HepG2 (cell line): ENCODE results near the gene TANGO6. TPM values are rescaled to one million over a fixed set of nuclear protein-coding genes. Genes with fewer than 3 reads are reported as not detected.

Source experiments
- CCDC6 ChIP-seq: sonication (generic); formaldehyde crosslinking; IDR thresholded peaks from 2 replicates; pipeline ENCODE4 v1.8.1; 2022; ENCODE audit warnings: mild to moderate bottlenecking, missing genetic modification reagents, moderate library complexity
- CHD4 ChIP-seq: fragments of 200-600 bp; sonication (generic); IDR thresholded peaks from 2 replicates; pipeline ENCODE4 v1.7.0; 2017; ENCODE audit warnings: mild to moderate bottlenecking, low read length, borderline replicate concordance
- FOSL2 ChIP-seq: sonication (generic); formaldehyde crosslinking; IDR thresholded peaks from 2 replicates; pipeline ENCODE4 v1.4.0; 2020; ENCODE audit warnings: missing genetic modification reagents
- FOXK1 ChIP-seq: sonication (generic); formaldehyde crosslinking; IDR thresholded peaks from 2 replicates; pipeline ENCODE4 v1.4.0; 2020; ENCODE audit warnings: low read depth, missing genetic modification reagents, borderline replicate concordance
- KDM5A ChIP-seq: fragments of 200-600 bp; sonication (generic); IDR thresholded peaks from 2 replicates; pipeline ENCODE4 v1.7.0; 2018; ENCODE audit warnings: antibody characterized with exemption, mild to moderate bottlenecking, low read length, borderline replicate concordance
- MIXL1 ChIP-seq: IDR thresholded peaks from 2 replicates; pipeline ENCODE4 v1.6.1; 2016
- MLLT10 ChIP-seq: sonication (generic); formaldehyde crosslinking; IDR thresholded peaks from 2 replicates; pipeline ENCODE4 v1.4.0; 2020; ENCODE audit warnings: missing genetic modification reagents
- NCOA2 ChIP-seq: sonication (generic); formaldehyde crosslinking; IDR thresholded peaks from 2 replicates; pipeline ENCODE4 v1.8.0; 2022; ENCODE audit warnings: inconsistent platforms
- NR2F1 ChIP-seq, 2 experiments: fragments of 450-650 bp in 1 of 2; formaldehyde crosslinking in 1 of 2; IDR thresholded peaks; 2 replicates each; pipeline versions ENCODE4 v1.5.0 to v1.6.1; 2016 to 2020; ENCODE audit warnings: mild to moderate bottlenecking in 1 of 2, missing compliant biosample characterization in 1 of 2, missing genetic modification reagents in 1 of 2, moderate library complexity in 1 of 2
- RBAK ChIP-seq: sonication (generic); formaldehyde crosslinking; IDR thresholded peaks from 2 replicates; pipeline ENCODE4 v1.5.1; 2020; ENCODE audit warnings: mild to moderate bottlenecking, missing genetic modification reagents
- RXRB ChIP-seq: IDR thresholded peaks from 2 replicates; pipeline ENCODE4 v1.6.1; 2016; ENCODE audit warnings: borderline replicate concordance, missing genetic modification reagents, missing compliant biosample characterization
- TARDBP ChIP-seq: sonication (generic); formaldehyde crosslinking; IDR thresholded peaks from 2 replicates; pipeline ENCODE4 v1.8.0; 2022; ENCODE audit warnings: mild to moderate bottlenecking, missing genetic modification reagents
- WIZ ChIP-seq: sonication (generic); formaldehyde crosslinking; IDR thresholded peaks from 2 replicates; pipeline ENCODE4 v1.5.1; 2020; ENCODE audit warnings: mild to moderate bottlenecking, missing genetic modification reagents
- ZFAT ChIP-seq: sonication (generic); formaldehyde crosslinking; conservative IDR thresholded peaks from 2 replicates; pipeline ENCODE4 v1.8.1; 2023; ENCODE audit warnings: missing genetic modification reagents, inconsistent platforms
- ZMYM3 ChIP-seq: sonication (generic); formaldehyde crosslinking; IDR thresholded peaks from 2 replicates; pipeline ENCODE4 v1.5.1; 2020; ENCODE audit warnings: mild to moderate bottlenecking, missing genetic modification reagents
- ZNF12 ChIP-seq: sonication (generic); formaldehyde crosslinking; IDR thresholded peaks from 2 replicates; pipeline ENCODE4 v1.5.0; 2020; ENCODE audit warnings: missing genetic modification reagents
- ZNF558 ChIP-seq: sonication (generic); formaldehyde crosslinking; IDR thresholded peaks from 2 replicates; pipeline ENCODE4 v1.9.0; 2022; ENCODE audit warnings: mild to moderate bottlenecking, missing genetic modification reagents, borderline replicate concordance
- polyA plus RNA-seq, 8 experiments: library from polyadenylated mRNA; depleted of rRNA in 3 of 8; stranded (reverse) in 7 of 8; unstranded in 1 of 8; fragments of >200 nt; fragmentation: Illumina TruSeq in 4 of 8; extraction: Trizol in 4 of 8; gene quantifications; 2 replicates each; pipeline versions ENCODE4 v1.2.1 to v1.2.3, GENCODE V29; 2011 to 2016; ENCODE audit warnings: low read depth in 4 of 8, missing spikeins in 1 of 8, mixed read lengths in 1 of 8; ENCODE audit not compliant: insufficient read depth in 1 of 8
- total RNA-seq, 5 experiments: library from RNA; depleted of rRNA; stranded (reverse); fragments of >200 nt; fragmentation: Illumina TruSeq; extraction: Trizol; gene quantifications; 2 replicates each; pipeline ENCODE4 v1.2.3, GENCODE V29; 2016; ENCODE audit warnings: low read depth in 1 of 5
- TF ChIP-seq, protein P1 (sequence below): sonication (generic); formaldehyde crosslinking; IDR thresholded peaks from 2 replicates; pipeline ENCODE4 v1.5.0; 2020; ENCODE audit warnings: missing genetic modification reagents
- TF ChIP-seq, protein P2 (sequence below): sonication (generic); formaldehyde crosslinking; IDR thresholded peaks from 2 replicates; pipeline ENCODE4 v1.4.0; 2020; ENCODE audit warnings: missing genetic modification reagents, borderline replicate concordance
- TF ChIP-seq, protein P3 (sequence below): sonication (generic); formaldehyde crosslinking; IDR thresholded peaks from 2 replicates; pipeline ENCODE4 v1.9.0; 2021; ENCODE audit warnings: mild to moderate bottlenecking, missing genetic modification reagents

TANGO6 gene
- total and polyA plus RNA-seq, 2 of the 13 experiments (the other 11 are each of a cell fraction or from before 2014, with no cell fraction given): 7.2 to 13.3 TPM

DNA sequence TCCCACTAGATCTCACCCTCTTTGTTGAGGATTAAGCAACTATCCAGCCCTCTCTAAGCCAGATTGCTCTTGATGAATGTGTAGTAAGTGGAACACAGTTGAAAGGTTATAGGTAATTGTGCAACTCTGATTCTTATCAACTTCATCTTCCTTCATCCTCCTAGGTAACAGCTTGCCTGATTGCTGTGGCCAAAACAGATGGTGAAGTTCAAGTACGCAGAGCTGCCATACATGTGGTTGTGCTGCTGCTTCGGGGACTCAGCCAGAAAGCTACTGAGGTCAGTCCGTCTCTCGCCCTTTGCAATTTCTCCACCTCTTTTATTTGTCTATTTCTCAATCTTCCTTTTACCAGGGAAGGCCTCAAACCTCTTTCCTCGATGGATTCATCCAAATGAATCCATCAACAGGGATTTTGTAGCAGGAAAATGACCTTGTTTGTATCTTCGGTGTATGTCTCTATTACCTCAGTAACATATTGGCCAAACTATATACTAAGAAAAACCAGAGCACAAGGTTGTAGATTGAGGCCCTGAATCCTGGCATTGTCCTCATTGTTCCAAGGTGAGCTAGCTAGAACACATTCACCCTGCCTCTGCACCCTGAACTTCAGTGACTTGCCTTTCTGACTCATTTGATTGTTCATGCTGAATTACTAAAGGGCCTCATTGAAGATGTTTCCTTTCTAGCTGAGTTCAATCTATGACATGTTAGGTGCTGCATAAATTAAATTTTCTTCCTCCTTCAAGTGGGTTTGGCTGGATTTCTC, 197.0 kb downstream of the TANGO6 start (continued):
- TF ChIP-seq KDM5A (no peak), ZNF558 (no peak), TARDBP (CRISPR knock-in tag) (peak; percentile 49; the same call in 1 of the 2 replicates), WIZ (CRISPR knock-in tag) (0 out of 2 replicates have a peak, but pooled peaks have one; percentile 44), ZNF12 (CRISPR knock-in tag) (peak; percentile 67; the same call in 1 of the 2 replicates), NR2F1 (CRISPR knock-in tag; IDR thresholded peaks at IDR 0.05) (peak; percentile 55 to 77; a peak in 3 of 4 replicates), RXRB (peak; percentile 90), ZFAT (CRISPR knock-in tag) (no peak), CCDC6 (CRISPR knock-in tag) (peak; percentile 82; the same call in 1 of the 2 replicates), ZMYM3 (no peak; the same call in 1 of the 2 replicates), FOSL2 (CRISPR knock-in tag) (peak; percentile 72), CHD4 (peak; percentile 22; the same call in 1 of the 2 replicates), MLLT10 (CRISPR knock-in tag) (no peak), NCOA2 (CRISPR knock-in tag) (peak; percentile 58), MIXL1 (peak; percentile 73), FOXK1 (CRISPR knock-in tag) (0 out of 2 replicates have a peak, but pooled peaks have one; percentile 48), RBAK (no peak)
- TF ChIP-seq, protein P1, sequence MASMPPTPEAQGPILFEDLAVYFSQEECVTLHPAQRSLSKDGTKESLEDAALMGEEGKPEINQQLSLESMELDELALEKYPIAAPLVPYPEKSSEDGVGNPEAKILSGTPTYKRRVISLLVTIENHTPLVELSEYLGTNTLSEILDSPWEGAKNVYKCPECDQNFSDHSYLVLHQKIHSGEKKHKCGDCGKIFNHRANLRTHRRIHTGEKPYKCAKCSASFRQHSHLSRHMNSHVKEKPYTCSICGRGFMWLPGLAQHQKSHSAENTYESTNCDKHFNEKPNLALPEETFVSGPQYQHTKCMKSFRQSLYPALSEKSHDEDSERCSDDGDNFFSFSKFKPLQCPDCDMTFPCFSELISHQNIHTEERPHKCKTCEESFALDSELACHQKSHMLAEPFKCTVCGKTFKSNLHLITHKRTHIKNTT (CRISPR knock-in tag): no peak
- TF ChIP-seq, protein P2, sequence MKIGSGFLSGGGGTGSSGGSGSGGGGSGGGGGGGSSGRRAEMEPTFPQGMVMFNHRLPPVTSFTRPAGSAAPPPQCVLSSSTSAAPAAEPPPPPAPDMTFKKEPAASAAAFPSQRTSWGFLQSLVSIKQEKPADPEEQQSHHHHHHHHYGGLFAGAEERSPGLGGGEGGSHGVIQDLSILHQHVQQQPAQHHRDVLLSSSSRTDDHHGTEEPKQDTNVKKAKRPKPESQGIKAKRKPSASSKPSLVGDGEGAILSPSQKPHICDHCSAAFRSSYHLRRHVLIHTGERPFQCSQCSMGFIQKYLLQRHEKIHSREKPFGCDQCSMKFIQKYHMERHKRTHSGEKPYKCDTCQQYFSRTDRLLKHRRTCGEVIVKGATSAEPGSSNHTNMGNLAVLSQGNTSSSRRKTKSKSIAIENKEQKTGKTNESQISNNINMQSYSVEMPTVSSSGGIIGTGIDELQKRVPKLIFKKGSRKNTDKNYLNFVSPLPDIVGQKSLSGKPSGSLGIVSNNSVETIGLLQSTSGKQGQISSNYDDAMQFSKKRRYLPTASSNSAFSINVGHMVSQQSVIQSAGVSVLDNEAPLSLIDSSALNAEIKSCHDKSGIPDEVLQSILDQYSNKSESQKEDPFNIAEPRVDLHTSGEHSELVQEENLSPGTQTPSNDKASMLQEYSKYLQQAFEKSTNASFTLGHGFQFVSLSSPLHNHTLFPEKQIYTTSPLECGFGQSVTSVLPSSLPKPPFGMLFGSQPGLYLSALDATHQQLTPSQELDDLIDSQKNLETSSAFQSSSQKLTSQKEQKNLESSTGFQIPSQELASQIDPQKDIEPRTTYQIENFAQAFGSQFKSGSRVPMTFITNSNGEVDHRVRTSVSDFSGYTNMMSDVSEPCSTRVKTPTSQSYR (CRISPR knock-in tag): peak; percentile 12; the same call in 1 of the 2 replicates
- TF ChIP-seq, protein P3, sequence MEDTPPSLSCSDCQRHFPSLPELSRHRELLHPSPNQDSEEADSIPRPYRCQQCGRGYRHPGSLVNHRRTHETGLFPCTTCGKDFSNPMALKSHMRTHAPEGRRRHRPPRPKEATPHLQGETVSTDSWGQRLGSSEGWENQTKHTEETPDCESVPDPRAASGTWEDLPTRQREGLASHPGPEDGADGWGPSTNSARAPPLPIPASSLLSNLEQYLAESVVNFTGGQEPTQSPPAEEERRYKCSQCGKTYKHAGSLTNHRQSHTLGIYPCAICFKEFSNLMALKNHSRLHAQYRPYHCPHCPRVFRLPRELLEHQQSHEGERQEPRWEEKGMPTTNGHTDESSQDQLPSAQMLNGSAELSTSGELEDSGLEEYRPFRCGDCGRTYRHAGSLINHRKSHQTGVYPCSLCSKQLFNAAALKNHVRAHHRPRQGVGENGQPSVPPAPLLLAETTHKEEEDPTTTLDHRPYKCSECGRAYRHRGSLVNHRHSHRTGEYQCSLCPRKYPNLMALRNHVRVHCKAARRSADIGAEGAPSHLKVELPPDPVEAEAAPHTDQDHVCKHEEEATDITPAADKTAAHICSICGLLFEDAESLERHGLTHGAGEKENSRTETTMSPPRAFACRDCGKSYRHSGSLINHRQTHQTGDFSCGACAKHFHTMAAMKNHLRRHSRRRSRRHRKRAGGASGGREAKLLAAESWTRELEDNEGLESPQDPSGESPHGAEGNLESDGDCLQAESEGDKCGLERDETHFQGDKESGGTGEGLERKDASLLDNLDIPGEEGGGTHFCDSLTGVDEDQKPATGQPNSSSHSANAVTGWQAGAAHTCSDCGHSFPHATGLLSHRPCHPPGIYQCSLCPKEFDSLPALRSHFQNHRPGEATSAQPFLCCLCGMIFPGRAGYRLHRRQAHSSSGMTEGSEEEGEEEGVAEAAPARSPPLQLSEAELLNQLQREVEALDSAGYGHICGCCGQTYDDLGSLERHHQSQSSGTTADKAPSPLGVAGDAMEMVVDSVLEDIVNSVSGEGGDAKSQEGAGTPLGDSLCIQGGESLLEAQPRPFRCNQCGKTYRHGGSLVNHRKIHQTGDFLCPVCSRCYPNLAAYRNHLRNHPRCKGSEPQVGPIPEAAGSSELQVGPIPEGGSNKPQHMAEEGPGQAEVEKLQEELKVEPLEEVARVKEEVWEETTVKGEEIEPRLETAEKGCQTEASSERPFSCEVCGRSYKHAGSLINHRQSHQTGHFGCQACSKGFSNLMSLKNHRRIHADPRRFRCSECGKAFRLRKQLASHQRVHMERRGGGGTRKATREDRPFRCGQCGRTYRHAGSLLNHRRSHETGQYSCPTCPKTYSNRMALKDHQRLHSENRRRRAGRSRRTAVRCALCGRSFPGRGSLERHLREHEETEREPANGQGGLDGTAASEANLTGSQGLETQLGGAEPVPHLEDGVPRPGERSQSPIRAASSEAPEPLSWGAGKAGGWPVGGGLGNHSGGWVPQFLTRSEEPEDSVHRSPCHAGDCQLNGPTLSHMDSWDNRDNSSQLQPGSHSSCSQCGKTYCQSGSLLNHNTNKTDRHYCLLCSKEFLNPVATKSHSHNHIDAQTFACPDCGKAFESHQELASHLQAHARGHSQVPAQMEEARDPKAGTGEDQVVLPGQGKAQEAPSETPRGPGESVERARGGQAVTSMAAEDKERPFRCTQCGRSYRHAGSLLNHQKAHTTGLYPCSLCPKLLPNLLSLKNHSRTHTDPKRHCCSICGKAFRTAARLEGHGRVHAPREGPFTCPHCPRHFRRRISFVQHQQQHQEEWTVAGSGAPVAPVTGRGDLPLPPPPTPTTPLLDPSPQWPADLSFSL (CRISPR knock-in tag): no peak
